HepG2 (cell line): ENCODE results near the gene LITAFD.

Experiments
- EZH2 ChIP-seq: conservative IDR thresholded peaks from 2 replicates; pipeline ENCODE4 v1.6.1; 2012; ENCODE audit warnings: mild to moderate bottlenecking, low read depth, low read length, moderate library complexity
- FOXK1 ChIP-seq: sonication (generic); formaldehyde crosslinking; IDR thresholded peaks from 2 replicates; pipeline ENCODE4 v1.4.0; 2020; ENCODE audit warnings: low read depth, missing genetic modification reagents, borderline replicate concordance
- MAZ ChIP-seq, 2 experiments: sonication (generic) in 1 of 2; formaldehyde crosslinking in 1 of 2; IDR thresholded peaks; 2 replicates each; pipeline versions ENCODE4 v1.5.0 to v1.6.1; 2012 to 2020; ENCODE audit warnings: low read depth in 2 of 2, mild to moderate bottlenecking in 2 of 2, borderline replicate concordance in 1 of 2, improper control_type of control experiment in 1 of 2, low read length in 1 of 2, missing genetic modification reagents in 1 of 2, moderate library complexity in 1 of 2
- SALL2 ChIP-seq: sonication (generic); formaldehyde crosslinking; IDR thresholded peaks from 2 replicates; pipeline ENCODE4 v1.8.1; 2023; ENCODE audit warnings: mild to moderate bottlenecking, missing genetic modification reagents, inconsistent platforms
- SIN3A ChIP-seq: IDR thresholded peaks from 2 replicates; pipeline ENCODE4 v1.6.1; 2011; ENCODE audit warnings: low read depth, mild to moderate bottlenecking, control low read depth, low read length, borderline replicate concordance
- TMF1 ChIP-seq: sonication (generic); formaldehyde crosslinking; IDR thresholded peaks from 2 replicates; pipeline ENCODE4 v1.8.1; 2022; ENCODE audit warnings: low read depth, missing genetic modification reagents
- ZBTB49 ChIP-seq: sonication (generic); formaldehyde crosslinking; IDR thresholded peaks from 2 replicates; pipeline ENCODE4 v1.4.0; 2020; ENCODE audit warnings: missing genetic modification reagents, borderline replicate concordance
- ZNF207 ChIP-seq: fragments of 450-650 bp; IDR thresholded peaks from 2 replicates; pipeline ENCODE4 v1.6.1; 2016; ENCODE audit warnings: antibody characterized with exemption, borderline replicate concordance

- no peak for TF ChIP-seq FOXK1 (CRISPR knock-in tag)
- no peak for TF ChIP-seq ZBTB49 (CRISPR knock-in tag)
- no peak for TF ChIP-seq SALL2 (CRISPR knock-in tag)
- TF ChIP-seq ZNF207: no peak
- TF ChIP-seq SIN3A: no peak
- TF ChIP-seq MAZ (IDR thresholded peaks at IDR 0.05; ENCODE audit: borderline replicate concordance, low read depth, low read length): no peak
- TF ChIP-seq MAZ (CRISPR knock-in tag; IDR thresholded peaks at IDR 0.05; ENCODE audit: low read depth): no peak
- no peak for TF ChIP-seq TMF1
- no peak for TF ChIP-seq EZH2
These were observed 42.1 kb downstream of the LITAFD start for GRCh38 chr16:8924214-8924613.
